Hepatocyte (in vitro differentiated cells): Measurements from ENCODE around the gene OXSR1.

Source experiments
- EZH2 ChIP-seq: fragments of 200-600 bp; sonication (generic); IDR thresholded peaks from 2 replicates; pipeline ENCODE4 v1.6.1; 2016; ENCODE audit warnings: antibody characterized with exemption, mild to moderate bottlenecking, borderline replicate concordance
- EZH2phosphoT487 ChIP-seq: fragments of 200-600 bp; sonication (generic); IDR thresholded peaks from one replicate; pipeline ENCODE4 v1.6.1; 2018; ENCODE audit warnings: antibody characterized with exemption, mild to moderate bottlenecking, low read depth, moderate library complexity; ENCODE audit not compliant: unreplicated experiment, severe bottlenecking
- TF ChIP-seq, protein P1 (sequence below): fragments of 200-600 bp; sonication (generic); IDR thresholded peaks from 2 replicates; pipeline ENCODE4 v1.5.1; 2016; ENCODE audit warnings: antibody characterized with exemption, mild to moderate bottlenecking; ENCODE audit not compliant: poor library complexity

- TF ChIP-seq, protein P1, sequence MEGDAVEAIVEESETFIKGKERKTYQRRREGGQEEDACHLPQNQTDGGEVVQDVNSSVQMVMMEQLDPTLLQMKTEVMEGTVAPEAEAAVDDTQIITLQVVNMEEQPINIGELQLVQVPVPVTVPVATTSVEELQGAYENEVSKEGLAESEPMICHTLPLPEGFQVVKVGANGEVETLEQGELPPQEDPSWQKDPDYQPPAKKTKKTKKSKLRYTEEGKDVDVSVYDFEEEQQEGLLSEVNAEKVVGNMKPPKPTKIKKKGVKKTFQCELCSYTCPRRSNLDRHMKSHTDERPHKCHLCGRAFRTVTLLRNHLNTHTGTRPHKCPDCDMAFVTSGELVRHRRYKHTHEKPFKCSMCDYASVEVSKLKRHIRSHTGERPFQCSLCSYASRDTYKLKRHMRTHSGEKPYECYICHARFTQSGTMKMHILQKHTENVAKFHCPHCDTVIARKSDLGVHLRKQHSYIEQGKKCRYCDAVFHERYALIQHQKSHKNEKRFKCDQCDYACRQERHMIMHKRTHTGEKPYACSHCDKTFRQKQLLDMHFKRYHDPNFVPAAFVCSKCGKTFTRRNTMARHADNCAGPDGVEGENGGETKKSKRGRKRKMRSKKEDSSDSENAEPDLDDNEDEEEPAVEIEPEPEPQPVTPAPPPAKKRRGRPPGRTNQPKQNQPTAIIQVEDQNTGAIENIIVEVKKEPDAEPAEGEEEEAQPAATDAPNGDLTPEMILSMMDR: no peak
- TF ChIP-seq EZH2phosphoT487 (no peak), EZH2 (no peak)
These were observed 40.1 kb downstream of the OXSR1 start for GRCh38 chr3:38205472-38205805.
